ENCODE data around the gene FGA.

FGA gene

DNA sequence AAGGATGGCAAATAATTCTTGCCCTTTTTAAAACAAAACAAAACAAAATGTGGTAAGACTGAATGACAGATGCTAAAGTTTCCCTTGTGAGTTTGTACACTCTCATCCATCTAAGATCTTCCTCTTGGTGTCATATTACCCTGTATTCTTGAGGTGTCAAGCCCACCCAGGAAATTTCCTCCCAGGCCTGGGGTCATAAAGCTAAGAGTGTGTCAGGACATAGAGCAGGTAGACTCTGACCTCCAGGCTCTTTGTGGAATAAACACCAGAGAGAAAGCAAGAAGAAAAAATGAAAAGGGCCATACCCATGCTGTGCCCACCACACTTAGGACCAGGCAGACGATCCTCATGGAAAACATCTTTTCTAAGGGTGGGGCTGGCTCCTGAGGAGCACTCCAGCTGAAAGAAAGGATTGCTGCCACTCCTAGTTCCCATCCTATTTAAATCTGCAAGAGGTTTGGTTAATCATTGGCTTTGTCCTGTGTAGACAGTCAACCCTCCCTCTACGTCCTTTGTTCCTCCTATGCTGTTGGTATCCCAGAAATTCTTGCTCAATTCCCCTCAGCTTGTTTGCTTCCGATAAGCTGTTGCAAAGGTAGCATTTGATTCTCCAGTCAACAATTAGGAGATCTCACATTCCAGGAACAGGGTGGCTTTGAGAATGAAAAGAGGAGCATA, at the start of gene FGA:
FGA (minus strand) TSS at position 414 of the 678 bp plus-strand sequence; CDS start at position 359, 55 bp downstream.
- DNase-seq = no peak

DNA sequence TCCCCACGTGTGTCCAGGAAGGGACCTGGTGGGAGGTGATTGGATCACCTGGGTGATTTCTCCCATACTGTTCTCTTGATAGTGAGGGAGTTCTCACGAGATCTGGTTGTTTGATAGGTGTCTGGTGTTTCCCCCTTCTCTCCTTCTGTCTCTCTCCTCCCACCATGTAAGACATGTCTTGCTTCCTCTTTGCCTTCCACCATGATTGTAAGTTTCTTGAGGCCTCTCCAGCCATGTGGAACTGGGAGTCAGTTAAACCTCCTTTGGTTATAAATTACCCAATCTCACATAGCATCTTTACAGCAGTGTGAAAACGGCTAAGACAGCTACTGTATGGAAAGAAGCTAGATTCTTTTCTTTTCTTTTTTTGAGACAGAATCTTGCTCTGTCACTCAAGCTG, 43.5 kb upstream of the FGA start:
- no peak for DNase-seq

DNA sequence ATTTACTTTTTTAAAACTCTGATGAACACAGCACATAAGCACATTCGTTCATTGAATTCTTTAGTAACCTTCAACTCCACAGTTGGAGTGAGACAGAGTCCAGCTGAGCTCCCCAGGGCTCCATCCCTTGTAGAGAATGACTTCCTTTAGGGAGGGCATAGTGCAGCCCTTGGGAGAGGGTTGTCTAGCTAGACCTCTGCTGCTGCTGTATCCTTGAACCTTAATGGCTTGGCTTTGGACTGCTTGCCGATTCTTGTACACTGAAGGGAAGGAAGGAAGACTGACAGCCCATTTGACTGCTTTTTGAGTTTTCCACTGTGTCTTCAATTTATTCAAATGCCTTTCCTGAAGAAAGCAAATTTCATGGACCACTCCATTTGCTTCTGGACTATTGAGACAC, 41.3 kb upstream of the FGA start:
- no peak for DNase-seq

DNA sequence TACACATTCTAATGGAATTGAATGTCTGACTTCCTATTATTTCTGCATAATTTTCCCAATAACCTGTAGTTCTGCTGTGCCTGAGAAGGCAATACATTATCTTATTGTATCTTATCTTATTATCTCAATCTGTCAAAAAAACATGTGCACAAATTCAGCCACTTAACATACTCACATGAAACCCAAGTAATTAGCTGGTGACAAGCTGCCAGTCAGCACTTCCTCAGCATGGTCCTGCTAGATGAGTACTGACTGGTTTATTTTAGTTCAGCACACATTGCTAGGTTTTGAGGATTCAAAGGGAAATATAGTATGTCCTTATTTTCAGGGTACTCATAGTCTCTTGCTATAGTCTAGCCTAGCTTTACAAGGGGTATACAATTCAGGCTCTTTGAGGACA, 39.8 kb upstream of the FGA start:
- no peak for DNase-seq

DNA sequence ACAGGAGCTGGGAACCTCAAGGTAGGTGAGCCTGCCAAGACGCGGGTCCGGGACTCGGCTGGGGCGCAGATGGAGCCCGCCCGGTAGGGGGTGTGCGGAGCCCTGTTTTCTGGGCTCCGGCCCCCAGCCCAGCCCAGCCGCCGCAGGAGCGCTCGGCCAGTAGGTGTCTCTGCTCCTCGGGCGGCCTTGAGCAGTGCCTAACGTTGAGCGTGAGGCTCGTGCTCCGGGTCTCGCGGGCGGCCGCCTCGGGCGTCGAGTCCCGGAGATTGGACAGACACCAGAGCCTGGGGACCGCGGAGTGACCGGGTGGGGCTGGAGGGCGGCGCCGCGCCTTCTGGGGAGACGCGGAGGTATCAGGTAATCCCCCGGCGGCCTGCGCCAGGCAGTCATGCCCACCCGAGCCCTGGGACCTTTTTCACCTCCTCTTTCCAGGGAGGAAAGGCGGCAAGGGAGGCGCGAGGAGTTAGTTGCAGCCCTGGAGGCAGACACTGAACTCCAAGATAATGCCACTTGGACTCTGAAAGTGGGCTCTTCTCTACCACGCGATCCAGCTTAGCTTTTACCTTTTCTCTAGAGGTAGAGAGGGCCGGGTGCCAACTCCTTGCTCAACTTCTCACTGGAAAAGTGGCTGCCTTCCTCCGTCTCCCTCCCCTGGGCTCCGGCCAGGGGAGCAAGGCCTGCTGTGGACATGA, 36.4 kb upstream of the FGA start:
- DNase-seq = no peak

DNA sequence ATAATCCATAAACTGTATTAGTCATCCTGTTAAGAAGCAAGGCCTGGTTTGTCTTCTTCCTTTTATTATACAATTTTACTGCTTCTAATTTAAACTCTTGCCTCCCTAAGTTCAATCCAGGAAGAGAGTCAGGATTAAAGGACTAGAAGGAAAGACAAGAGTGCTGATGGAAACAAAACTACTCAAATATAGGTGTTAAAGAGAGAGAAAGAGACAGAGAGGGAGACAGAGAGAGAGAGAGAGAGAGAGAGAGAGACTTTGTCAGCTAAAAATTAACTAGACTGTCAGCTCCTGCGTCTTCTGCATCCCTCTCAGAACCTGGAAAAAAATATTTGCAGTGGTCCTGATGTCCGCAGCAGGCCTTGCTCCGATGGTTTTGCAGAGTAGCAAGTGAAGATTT, 35.4 kb upstream of the FGA start:
- DNase-seq = no peak

- DNase-seq = no peak
Observed at GRCh38 chr4:154623995-154624394, 33.5 kb upstream of the FGA start.

DNA sequence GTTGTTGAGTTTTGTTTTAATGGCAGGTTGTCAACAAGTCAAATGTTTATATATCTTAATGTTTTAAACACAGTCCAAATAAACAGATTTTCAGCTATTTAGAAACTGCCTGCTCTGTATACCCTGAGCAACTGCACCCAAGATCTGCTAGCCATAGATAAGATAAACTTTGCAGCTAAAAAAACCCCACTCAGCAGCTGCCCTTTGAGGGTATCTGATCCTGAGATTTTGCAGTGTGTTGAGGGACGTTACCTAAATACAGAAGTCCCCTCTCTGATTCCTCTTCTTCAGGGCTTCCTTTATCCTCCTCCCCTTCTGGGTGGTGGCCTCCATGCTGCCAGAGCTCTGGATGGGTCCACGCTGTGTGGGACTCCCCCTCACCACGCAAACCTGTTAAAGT, 32.9 kb upstream of the FGA start:
- no peak for DNase-seq

DNA sequence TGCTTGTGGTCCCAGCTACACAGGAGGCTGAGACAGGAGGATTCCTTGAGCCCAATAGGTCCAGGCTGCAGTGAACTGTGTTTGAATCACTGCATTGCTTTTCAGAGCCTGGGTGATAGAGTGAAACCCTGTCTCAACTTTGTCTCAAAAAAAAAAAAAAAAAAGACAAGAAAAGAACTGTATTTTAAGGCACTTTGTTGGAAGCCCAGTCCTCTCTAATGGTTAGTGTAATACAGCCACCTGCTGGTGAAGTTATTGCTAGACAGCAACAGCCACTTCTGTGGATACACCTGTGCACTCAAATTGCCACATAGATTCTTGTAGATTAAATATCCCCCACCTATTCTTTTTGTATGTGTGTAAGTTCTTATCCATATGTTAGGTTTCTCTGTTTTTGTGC, 32.1 kb upstream of the FGA start:
- no peak for DNase-seq

DNA sequence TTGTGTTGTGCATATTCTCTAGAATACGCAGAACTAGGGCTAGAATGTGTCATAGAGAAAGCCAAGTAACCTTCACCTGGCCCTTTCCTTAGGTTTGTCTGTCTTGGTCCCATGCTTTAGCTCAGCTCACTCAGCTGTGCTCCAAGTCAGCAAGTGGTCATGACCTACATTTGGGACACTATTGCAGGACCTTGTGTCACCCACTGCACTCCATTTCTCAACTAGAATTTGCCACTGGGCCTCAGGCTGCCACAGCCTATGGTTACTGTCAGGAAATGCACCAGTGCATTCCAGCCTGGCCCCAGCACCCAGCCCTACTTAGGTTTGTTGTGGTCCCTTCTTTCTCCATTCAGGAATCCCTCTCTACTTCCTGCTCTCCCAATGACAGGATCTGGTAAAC, 29.6 kb upstream of the FGA start:
- DNase-seq = no peak

- DNase-seq = no peak
Observed at GRCh38 chr4:154618708-154619315, 28.3 kb upstream of the FGA start.

GRCh38 chr4:154617820-154618317, 27.3 kb upstream of the FGA start:
- no peak for DNase-seq

- DNase-seq = no peak
Observed at GRCh38 chr4:154616731-154617130, 26.2 kb upstream of the FGA start.

DNA sequence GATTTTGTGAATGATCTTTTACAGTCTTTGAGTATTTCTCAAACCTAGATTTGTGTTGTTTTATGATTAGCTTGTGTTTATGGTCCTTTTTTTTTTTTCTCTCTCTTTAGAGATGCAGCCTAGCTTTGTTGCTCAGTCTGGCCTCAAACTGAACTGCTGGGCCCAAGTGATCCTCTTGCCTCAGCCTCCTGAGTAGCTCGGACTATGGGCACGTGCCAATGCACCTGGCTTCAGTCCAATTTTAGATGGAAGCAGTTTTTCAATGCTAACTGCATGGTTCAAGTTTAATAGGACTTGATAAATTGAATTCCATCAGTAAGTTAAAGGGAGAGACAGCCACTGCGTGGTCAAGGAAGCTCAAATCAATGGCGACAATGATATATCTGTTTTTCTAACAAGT, 25.7 kb upstream of the FGA start:
- no peak for DNase-seq

GRCh38 chr4:154615211-154615610, 24.7 kb upstream of the FGA start:
- no peak for DNase-seq

- DNase-seq = no peak
Observed at GRCh38 chr4:154614306-154614705, 23.8 kb upstream of the FGA start.

DNA sequence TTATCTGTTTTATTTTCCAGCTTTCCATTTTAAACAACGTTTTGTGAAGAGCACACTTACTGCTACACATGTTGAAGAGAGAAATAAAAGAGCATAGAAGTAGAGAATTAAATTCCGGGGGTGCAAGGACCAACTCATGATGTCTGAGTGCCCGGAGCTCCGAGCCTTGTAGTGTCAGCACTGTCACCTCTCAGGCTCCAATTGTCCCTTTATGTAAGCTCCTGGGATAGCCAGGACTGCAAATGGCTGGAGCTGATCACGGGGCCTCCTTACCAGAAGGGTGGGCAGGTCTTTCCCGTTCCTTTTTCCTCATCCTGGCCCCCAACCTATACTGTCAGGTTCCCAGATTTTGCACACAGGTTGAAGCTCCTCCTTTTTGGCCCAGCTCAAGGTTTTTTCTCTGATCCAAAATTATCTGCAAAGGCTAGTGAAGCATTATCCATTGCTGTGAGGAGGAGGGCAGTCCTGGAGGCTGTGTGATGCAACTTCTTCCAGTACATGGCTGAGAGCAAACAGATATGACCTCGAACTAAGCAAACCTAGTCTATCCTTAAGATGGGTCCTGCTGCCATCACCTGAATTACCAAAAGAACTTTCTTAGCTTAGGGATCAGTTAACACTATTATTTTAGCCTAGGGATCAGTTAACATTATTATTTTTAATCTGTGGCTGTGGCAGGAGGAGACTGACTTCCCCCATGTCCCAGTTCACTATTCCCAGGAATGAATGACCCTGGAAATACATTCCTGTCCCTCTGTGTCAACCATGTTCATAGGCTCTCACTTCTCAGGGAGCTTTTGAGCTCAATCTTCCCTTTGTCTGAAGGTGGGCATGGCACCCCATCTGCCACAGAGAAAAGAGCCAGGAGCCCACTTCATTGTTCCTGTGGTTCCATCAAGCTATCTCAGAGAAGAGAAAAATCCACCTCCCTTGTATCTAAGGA, 22.2 kb upstream of the FGA start, which contains the start of gene FGG:
FGG (minus strand) TSS at position 185 of the 943 bp plus-strand sequence; CDS start at position 138, 47 bp downstream.
- DNase-seq = no peak

DNA sequence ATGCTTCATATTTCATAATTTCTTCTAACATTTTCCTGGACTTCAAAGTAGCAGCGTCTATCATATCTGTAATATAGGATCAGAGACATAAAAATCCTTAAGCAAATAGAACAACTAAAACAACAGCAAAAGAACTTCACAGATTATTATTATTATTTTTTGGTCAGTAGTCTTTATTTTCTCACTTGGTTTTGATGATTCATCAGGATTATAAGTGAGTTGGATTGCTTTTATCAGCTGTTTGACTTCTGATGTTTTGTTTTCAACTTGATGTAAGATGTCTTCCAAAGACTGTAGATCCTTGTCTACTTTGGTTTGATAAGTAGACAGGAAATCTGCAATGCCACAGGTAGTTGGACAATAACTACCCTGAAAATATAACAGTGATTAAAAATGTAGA, 21.3 kb upstream of the FGA start:
- DNase-seq = no peak

DNA sequence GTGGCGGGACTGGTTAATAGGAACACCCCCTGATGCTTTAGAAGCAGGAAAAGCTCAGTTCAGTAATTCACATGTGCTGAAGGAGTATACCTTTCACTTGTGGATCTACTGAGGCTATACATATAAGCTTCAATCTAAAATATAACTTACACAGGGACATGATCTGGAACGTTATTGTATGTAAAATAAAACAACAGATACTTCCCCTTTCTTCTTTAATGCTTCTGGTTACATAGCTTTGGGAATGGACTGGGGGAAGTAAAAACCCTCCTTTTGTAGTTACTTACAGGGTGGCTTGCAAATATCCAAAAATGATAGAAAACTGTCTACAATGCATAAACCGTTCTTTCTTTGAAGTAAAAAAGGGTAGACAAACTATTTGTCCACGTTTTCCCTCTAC, 20.0 kb upstream of the FGA start:
- DNase-seq = no peak

- no peak for DNase-seq
Observed at GRCh38 chr4:154609532-154609931, 19.0 kb upstream of the FGA start.

DNA sequence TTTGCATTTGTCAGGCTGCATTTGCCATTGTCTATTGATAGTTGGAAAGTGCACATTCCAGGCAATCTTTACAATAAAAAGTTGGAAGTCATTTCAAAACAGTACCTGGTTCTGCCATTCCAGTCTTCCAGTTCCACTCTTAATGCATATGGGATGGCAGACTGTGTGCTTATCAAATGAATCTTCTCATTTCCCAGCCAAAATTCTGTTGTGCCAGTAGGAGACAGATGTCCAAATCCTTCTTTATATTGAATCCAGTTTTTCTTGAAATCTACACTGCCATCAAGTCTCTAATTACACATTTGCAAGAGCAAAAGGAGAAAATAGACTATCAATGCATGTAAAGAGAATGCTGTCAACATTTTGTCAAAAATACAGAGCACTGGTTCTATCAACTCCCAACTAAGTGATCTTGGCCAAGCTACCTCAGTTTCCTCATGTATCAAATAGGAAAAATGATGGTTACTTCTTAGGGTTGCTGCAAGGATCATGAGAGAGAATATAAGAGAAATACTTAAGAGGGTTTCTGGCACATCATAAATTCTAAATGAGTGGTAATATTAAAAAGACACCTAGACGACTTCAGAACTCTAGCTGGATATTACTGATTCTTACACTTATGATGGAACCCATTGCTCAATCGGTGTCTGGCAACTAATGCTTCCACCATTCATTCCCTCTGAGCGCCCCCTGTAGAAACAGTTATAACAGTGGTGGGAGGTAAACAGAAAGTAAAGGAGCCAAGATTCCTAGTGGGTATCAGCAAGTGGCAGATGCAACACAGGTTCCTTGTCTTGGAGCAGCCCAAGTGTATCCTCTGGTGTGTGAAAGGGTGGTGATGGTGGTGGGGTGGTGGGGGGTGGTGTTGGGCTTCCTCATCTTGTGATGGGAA, 18.1 kb upstream of the FGA start:
- no peak for DNase-seq

Measured in NCI-H187 (cell line).